ENCODE data around the gene COL5A3. TPM values are rescaled to one million over a fixed set of nuclear protein-coding genes. Genes with fewer than 3 reads are reported as not detected.
A peak's percentile ranks its signal among the peaks of the same experiment; 100 is the strongest.

The COL5A3 gene
- total and polyA plus RNA-seq, 2 of the 13 experiments (the other 11 are each of a cell fraction or from before 2014, with no cell fraction given), result 0.02 TPM; not detected in 1

DNA sequence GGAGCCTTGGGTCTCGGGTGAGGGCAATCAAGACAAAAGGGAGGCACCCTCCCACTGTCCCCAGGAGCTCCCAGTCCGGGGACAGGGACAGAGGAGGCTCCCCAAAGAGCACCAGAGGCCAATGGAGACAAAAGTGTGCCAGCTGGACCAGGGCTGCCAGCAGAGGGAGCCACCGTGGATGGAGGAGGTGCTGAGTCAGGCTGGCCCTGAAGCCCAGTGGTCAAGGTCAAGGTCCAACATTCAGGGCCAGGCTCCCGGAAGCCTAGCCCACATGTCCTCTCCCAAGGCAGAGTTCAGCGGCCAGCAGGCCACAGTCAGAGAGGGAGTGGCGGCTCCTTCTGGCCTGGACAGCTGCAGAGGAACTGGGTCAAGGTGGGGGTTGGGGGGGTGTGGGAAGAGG, 8.4 kb downstream of the COL5A3 start (continued):
- no peak for TF ChIP-seq ZSCAN25 (CRISPR knock-in tag; IDR thresholded peaks at IDR 0.05)
- no peak for TF ChIP-seq GATA4 (IDR thresholded peaks at IDR 0.05; ENCODE audit: borderline replicate concordance, low read depth)
- TF ChIP-seq ZNF549 (CRISPR knock-in tag; IDR thresholded peaks at IDR 0.05), result no peak
- TF ChIP-seq ARNT2 (CRISPR knock-in tag; IDR thresholded peaks at IDR 0.05; ENCODE audit: low read depth), result 0 out of 2 replicates have a peak, but pooled peaks have one; percentile 47
- no peak for TF ChIP-seq HNRNPUL1 (IDR thresholded peaks at IDR 0.05; ENCODE audit: low read depth, low read length)
- no peak for TF ChIP-seq ZNF296 (CRISPR knock-in tag; conservative IDR thresholded peaks at IDR 0.05)
- no peak for TF ChIP-seq ZNF17 (CRISPR knock-in tag; IDR thresholded peaks at IDR 0.05)
- no peak for TF ChIP-seq ZNF530 (CRISPR knock-in tag; IDR thresholded peaks at IDR 0.05; ENCODE audit: low read depth)
- peak; percentile 53 for TF ChIP-seq STAG1 (CRISPR knock-in tag; IDR thresholded peaks at IDR 0.05)
- TF ChIP-seq, protein P1, sequence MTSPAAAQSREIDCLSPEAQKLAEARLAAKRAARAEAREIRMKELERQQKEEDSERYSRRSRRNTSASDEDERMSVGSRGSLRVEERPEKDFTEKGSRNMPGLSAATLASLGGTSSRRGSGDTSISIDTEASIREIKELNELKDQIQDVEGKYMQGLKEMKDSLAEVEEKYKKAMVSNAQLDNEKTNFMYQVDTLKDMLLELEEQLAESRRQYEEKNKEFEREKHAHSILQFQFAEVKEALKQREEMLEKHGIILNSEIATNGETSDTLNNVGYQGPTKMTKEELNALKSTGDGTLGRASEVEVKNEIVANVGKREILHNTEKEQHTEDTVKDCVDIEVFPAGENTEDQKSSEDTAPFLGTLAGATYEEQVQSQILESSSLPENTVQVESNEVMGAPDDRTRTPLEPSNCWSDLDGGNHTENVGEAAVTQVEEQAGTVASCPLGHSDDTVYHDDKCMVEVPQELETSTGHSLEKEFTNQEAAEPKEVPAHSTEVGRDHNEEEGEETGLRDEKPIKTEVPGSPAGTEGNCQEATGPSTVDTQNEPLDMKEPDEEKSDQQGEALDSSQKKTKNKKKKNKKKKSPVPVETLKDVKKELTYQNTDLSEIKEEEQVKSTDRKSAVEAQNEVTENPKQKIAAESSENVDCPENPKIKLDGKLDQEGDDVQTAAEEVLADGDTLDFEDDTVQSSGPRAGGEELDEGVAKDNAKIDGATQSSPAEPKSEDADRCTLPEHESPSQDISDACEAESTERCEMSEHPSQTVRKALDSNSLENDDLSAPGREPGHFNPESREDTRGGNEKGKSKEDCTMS (CRISPR knock-in tag; conservative IDR thresholded peaks at IDR 0.05), result no peak
- TF ChIP-seq ZBTB40 (IDR thresholded peaks at IDR 0.05), result no peak
- no peak for TF ChIP-seq ZBTB40 (CRISPR knock-in tag; IDR thresholded peaks at IDR 0.05)
- TF ChIP-seq CHCHD3 (CRISPR knock-in tag; IDR thresholded peaks at IDR 0.05), result no peak
- no peak for TF ChIP-seq ZSCAN30 (CRISPR knock-in tag; IDR thresholded peaks at IDR 0.05)
- no peak for TF ChIP-seq ZNF343 (CRISPR knock-in tag; IDR thresholded peaks at IDR 0.05)
- peak; percentile 60; the same call in 1 of the 2 replicates for TF ChIP-seq ZNF746 (CRISPR knock-in tag; IDR thresholded peaks at IDR 0.05)
- TF ChIP-seq, protein P2, sequence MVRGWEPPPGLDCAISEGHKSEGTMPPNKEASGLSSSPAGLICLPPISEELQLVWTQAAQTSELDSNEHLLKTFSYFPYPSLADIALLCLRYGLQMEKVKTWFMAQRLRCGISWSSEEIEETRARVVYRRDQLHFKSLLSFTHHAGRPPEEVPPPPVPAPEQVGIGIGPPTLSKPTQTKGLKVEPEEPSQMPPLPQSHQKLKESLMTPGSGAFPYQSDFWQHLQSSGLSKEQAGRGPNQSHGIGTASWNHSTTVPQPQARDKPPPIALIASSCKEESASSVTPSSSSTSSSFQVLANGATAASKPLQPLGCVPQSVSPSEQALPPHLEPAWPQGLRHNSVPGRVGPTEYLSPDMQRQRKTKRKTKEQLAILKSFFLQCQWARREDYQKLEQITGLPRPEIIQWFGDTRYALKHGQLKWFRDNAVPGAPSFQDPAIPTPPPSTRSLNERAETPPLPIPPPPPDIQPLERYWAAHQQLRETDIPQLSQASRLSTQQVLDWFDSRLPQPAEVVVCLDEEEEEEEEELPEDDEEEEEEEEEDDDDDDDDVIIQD (CRISPR knock-in tag; IDR thresholded peaks at IDR 0.05; ENCODE audit: low read depth), result peak; percentile 63; the same call in 1 of the 2 replicates
